MCF 10A (cell line): ENCODE results near the gene LIPH. TPM values are rescaled to one million over a fixed set of nuclear protein-coding genes. Genes with fewer than 3 reads are reported as not detected.

Experiments used
- BruUV-seq: library from RNA; stranded (reverse); fragments of 400-500 nt; replicated peaks from 2 replicates; lab custom pipeline; 2021; lab: Mats Ljungman, UMichigan
- CTCF ChIA-PET: fragments of 300-600 bp; sonication (Branson Sonifier 250); formaldehyde crosslinking; extraction: SDS; loops from one replicate; lab custom pipeline; 2021; ENCODE audit warnings: antibody characterized with exemption, inconsistent platforms; lab: Yijun Ruan, JAX
- POLR2A ChIA-PET: fragments of 300-600, 350-650 bp; sonication (Branson Sonifier 250); formaldehyde crosslinking; extraction: SDS; loops from one replicate; lab custom pipeline; 2020; ENCODE audit warnings: antibody characterized with exemption, inconsistent platforms; lab: Yijun Ruan, JAX
- DNase-seq: peaks from one replicate; pipeline ENCODE4 v3.0.0-alpha.2; 2018; ENCODE audit not compliant: unreplicated experiment
- H3K27ac Mint-ChIP-seq: one replicate; pipeline ENCODE4 v1.8.0; 2022; ENCODE audit warnings: mild to moderate bottlenecking, low read depth, mixed read lengths; ENCODE audit not compliant: unreplicated experiment
- H3K27me3 Mint-ChIP-seq: one replicate; pipeline ENCODE4 v1.8.0; 2022; ENCODE audit warnings: mixed read lengths; ENCODE audit not compliant: insufficient read depth, unreplicated experiment
- H3K36me3 Mint-ChIP-seq: one replicate; pipeline ENCODE4 v1.8.0; 2022; ENCODE audit warnings: mild to moderate bottlenecking, moderate library complexity, mixed read lengths; ENCODE audit not compliant: insufficient read depth, unreplicated experiment
- H3K4me1 Mint-ChIP-seq: one replicate; pipeline ENCODE4 v1.8.0; 2022; ENCODE audit warnings: mixed read lengths; ENCODE audit not compliant: insufficient read depth, unreplicated experiment
- H3K4me3 Mint-ChIP-seq: one replicate; pipeline ENCODE4 v1.8.0; 2022; ENCODE audit warnings: mild to moderate bottlenecking, moderate library complexity, mixed read lengths; ENCODE audit not compliant: unreplicated experiment
- H3K9me3 Mint-ChIP-seq: one replicate; pipeline ENCODE4 v1.8.0; 2022; ENCODE audit warnings: mixed read lengths; ENCODE audit not compliant: unreplicated experiment
- intact Hi-C: fragments of 100-400 bp; cut with micrococcal nuclease; formaldehyde crosslinking; loops from 2 replicates; pipeline ENCODE4 v1.14.1; 2022
- total RNA-seq: library from RNA; stranded (reverse); gene quantifications from 2 replicates; pipeline ENCODE4 v1.2.3, GENCODE V29; 2022
- TF ChIP-seq, protein P1 (sequence below): fragments of 200-600 bp; IDR thresholded peaks from one replicate; pipeline ENCODE4 v1.8.0; 2022; ENCODE audit warnings: antibody characterized with exemption, mild to moderate bottlenecking; ENCODE audit not compliant: unreplicated experiment

Gene LIPH
- total RNA-seq, 1 experiment from 2014 or later = 0.07 TPM

DNA sequence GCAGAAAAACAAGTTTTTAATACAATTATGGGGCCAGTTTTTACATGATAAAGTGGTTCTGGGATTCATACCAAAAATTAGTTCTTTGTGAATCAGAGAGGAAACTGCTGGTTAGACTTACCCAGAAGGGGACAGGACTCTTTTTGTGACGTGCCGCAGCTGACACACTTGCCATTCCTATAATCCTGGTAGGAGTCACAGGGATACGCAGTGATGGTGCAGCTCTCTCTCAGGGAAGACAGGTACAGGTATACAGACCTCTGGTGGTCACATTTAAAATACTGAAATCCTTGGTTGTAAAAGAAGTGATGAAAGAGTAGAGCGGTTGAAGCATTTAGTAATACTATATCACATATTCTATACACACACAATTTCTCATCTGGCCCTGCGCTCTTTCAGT lies 33.4 kb downstream of the LIPH start:
- intact Hi-C loops = no loop called here
- Mint-ChIP-seq H3K4me3 (no peak overlapping the region), H3K9me3 (no peaks in the 10 kb centered on the region), H3K4me1 (no peaks in the 10 kb centered on the region), H3K27ac (no peak overlapping the region), H3K27me3 (peaks cover 12% of the 10 kb centered on the region), H3K36me3 (no peaks in the 10 kb centered on the region)
- DNase-seq = no peak
- TF ChIP-seq, protein P1, sequence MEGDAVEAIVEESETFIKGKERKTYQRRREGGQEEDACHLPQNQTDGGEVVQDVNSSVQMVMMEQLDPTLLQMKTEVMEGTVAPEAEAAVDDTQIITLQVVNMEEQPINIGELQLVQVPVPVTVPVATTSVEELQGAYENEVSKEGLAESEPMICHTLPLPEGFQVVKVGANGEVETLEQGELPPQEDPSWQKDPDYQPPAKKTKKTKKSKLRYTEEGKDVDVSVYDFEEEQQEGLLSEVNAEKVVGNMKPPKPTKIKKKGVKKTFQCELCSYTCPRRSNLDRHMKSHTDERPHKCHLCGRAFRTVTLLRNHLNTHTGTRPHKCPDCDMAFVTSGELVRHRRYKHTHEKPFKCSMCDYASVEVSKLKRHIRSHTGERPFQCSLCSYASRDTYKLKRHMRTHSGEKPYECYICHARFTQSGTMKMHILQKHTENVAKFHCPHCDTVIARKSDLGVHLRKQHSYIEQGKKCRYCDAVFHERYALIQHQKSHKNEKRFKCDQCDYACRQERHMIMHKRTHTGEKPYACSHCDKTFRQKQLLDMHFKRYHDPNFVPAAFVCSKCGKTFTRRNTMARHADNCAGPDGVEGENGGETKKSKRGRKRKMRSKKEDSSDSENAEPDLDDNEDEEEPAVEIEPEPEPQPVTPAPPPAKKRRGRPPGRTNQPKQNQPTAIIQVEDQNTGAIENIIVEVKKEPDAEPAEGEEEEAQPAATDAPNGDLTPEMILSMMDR = no peak
- BruUV-seq = no TSS peak
- ChIA-PET POLR2A (interaction anchor here (0.6 kb wide), 1 partner anchor 155 kb away, joined by 3 read pairs; no protein-coding TSS in a partner anchor), CTCF (interaction anchor here (1.0 kb wide), 1 partner anchor 58 kb away, joined by 3 read pairs; no protein-coding TSS in a partner anchor)

DNA sequence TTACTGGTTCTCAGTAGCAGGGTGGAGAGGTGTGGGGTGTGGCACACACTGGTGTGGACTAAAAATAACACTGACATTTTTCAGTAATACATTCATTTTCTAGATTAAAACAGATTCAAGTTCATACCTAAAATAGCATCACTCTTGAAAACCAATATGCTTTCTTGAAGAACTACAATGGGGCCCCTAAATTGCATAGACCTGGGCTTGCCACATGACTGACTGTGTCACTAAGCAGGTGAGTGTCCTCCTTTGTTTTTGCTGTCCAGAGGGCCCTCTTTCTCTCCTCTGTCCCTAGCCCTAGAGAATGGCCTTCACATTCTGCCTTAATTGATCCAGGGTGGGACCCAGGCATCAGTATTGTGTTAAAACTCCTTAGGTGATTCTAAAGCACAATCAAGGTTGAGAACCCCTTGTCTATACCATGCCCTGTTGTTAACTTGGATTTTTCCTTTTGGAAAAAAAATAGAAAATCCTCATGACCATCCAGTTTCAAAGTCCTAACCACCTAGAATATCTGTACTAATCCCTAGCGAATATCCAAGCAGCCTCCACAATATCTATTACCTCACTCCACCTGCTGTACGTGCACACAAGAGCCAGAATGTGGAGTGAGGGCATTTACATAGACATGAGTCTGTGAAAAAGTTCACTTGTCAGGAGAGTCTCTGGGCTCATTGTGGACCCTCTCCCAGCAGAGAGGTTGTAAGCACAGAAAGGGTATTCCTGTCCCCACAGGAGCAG lies 34.8 kb downstream of the LIPH start:
- Mint-ChIP-seq H3K9me3 (no peaks in the 10 kb centered on the region), H3K27me3 (peaks cover 9% of the 10 kb centered on the region), H3K4me3 (no peak overlapping the region), H3K36me3 (no peaks in the 10 kb centered on the region), H3K4me1 (no peaks in the 10 kb centered on the region), H3K27ac (no peak overlapping the region)
- ChIA-PET POLR2A (no interaction called here), CTCF (interaction anchor here (0.6 to 1.0 kb wide), 3 partner anchors 14 to 41 kb away, joined by 3 read pairs; no protein-coding TSS in a partner anchor)
- no peak for DNase-seq
- no TSS peak for BruUV-seq
- TF ChIP-seq, protein P1 = no peak
- intact Hi-C loops = no loop called here

DNA sequence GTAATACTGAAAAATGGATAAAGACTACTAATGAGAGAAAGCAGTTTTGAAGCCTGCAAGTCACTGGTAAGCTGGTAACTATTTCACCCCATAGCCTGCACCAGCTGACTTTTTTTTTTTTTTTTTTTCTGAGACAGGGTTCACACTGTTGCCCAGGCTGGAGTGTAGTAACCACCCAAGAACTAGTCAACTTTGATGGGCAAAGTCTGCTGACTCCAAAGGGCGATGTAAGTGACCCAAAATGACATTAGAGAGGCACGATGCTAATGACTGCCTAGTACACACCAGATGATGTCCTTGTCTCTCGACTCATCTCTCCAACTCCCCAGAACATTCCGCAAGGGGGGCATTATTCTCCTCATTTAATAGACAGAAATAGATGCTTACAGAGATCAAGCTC lies 40.7 kb downstream of the LIPH start:
- Mint-ChIP-seq H3K9me3 (no peaks in the 10 kb centered on the region), H3K27ac (no peak overlapping the region), H3K27me3 (no peaks in the 10 kb centered on the region), H3K4me1 (no peaks in the 10 kb centered on the region), H3K36me3 (no peaks in the 10 kb centered on the region), H3K4me3 (no peak overlapping the region)
- TF ChIP-seq, protein P1 = no peak
- intact Hi-C loops = no loop called here
- no TSS peak for BruUV-seq
- ChIA-PET POLR2A (no interaction called here), CTCF (no interaction called here)
- DNase-seq = no peak

DNA sequence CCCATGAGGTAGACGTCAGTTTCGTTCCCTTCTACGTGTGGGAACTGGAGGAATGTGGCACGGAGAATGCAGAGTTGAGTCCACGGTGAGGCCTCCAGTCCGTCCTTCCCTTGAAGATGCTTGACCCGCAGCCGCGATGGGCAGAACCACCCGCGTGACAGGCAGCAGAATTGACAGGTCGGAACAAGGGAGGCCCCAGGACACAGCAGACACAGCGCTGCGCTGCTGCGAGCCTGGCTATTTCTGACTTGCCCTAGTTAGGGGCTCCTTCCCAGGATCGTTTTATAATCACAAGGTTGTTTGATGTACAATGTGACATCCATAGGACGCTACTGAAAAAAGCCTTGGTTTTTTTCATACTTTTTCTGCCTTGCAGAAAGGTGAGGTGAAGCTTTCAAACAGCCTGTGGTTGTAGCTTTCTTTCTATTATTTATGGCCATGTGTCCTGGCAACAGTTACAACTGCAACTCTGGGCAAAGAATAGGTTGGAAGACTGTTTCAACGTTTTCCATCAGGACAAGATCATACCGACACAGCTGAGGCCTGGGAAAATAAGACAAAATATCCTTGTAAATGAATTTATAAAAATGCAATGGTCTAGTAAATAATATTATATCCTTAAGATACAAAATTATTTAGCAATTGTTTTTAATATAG lies 43.9 kb downstream of the LIPH start:
- H3K4me3 Mint-ChIP-seq = no peak overlapping the region
- H3K36me3 Mint-ChIP-seq = no peaks in the 10 kb centered on the region
- H3K4me1 Mint-ChIP-seq = no peaks in the 10 kb centered on the region
- H3K9me3 Mint-ChIP-seq = no peaks in the 10 kb centered on the region
- DNase-seq = no peak
- ChIA-PET POLR2A (interaction anchor here (0.6 to 2.5 kb wide), 2 partner anchors 9 to 118 kb away, joined by 3 to 11 read pairs; partner anchors contain the start of gene TMEM41A), CTCF (interaction anchor here (0.6 kb wide), 2 partner anchors 65 to 78 kb away, joined by 3 read pairs; no protein-coding TSS in a partner anchor)
- BruUV-seq = no TSS peak
- no peak overlapping the region for H3K27ac Mint-ChIP-seq
- TF ChIP-seq, protein P1 = no peak
- intact Hi-C loops = no loop called here
- H3K27me3 Mint-ChIP-seq = no peaks in the 10 kb centered on the region
